WTC11 (cell line): Measurements from ENCODE around the gene TSC22D3. TPM values are rescaled to one million over a fixed set of nuclear protein-coding genes. Genes with fewer than 3 reads are reported as not detected.

Source experiments
- ATAC-seq: fragments of 200-7000 bp; cut with Tn5 transposase; 2 replicates; pipeline ENCODE4 v1.10.0; 2021; ENCODE audit warnings: mild to moderate bottlenecking, moderate library complexity
- CTCF ChIA-PET: fragments of 300-600 bp; sonication (Branson Sonifier 250); formaldehyde crosslinking; loops from one replicate; lab custom pipeline; 2021; ENCODE audit warnings: antibody characterized with exemption; lab: Charles Lee
- POLR2A ChIA-PET: fragments of 350-600 bp; sonication (Branson Sonifier 250); formaldehyde crosslinking; loops from one replicate; lab custom pipeline; 2021; ENCODE audit warnings: antibody characterized with exemption; lab: Charles Lee
- DNase-seq: peaks from one replicate; pipeline ENCODE4 v3.0.0; 2021; ENCODE audit warnings: low spot score
- H3K27ac Mint-ChIP-seq: 2 replicates; pipeline ENCODE4 v1.8.0; 2021; ENCODE audit warnings: mixed read lengths
- H3K27me3 Mint-ChIP-seq: 2 replicates; pipeline ENCODE4 v1.8.0; 2021; ENCODE audit warnings: low read depth, mild to moderate bottlenecking, moderate library complexity, mixed read lengths
- H3K36me3 Mint-ChIP-seq: 2 replicates; pipeline ENCODE4 v1.8.0; 2021; ENCODE audit warnings: mixed read lengths
- H3K4me1 Mint-ChIP-seq: 2 replicates; pipeline ENCODE4 v1.8.0; 2022; ENCODE audit warnings: mixed read lengths
- H3K4me3 Mint-ChIP-seq: 2 replicates; pipeline ENCODE4 v1.8.0; 2021; ENCODE audit warnings: mild to moderate bottlenecking, moderate library complexity, mixed read lengths
- H3K9me3 Mint-ChIP-seq: 2 replicates; pipeline ENCODE4 v1.8.0; 2021; ENCODE audit warnings: mixed read lengths
- CBFB ChIP-seq: sonication (generic); formaldehyde crosslinking; IDR thresholded peaks from 2 replicates; pipeline ENCODE4 v1.8.1; 2022; ENCODE audit warnings: mild to moderate bottlenecking, low read depth, missing genetic modification reagents
- CREM ChIP-seq: sonication (generic); formaldehyde crosslinking; IDR thresholded peaks from 2 replicates; pipeline ENCODE4 v1.8.1; 2022; ENCODE audit warnings: mild to moderate bottlenecking, missing genetic modification reagents, moderate library complexity
- CTCF ChIP-seq: fragments of 200-600 bp; IDR thresholded peaks from 2 replicates; pipeline ENCODE4 v1.8.0; 2022; ENCODE audit warnings: antibody characterized with exemption
- ETV6 ChIP-seq: sonication (generic); formaldehyde crosslinking; IDR thresholded peaks from 2 replicates; pipeline ENCODE4 v1.8.1; 2022; ENCODE audit warnings: mild to moderate bottlenecking, missing genetic modification reagents
- FOXJ3 ChIP-seq: sonication (generic); formaldehyde crosslinking; IDR thresholded peaks from 2 replicates; pipeline ENCODE4 v1.9.0; 2021; ENCODE audit warnings: missing genetic modification reagents, mild to moderate bottlenecking, borderline replicate concordance
- FOXP4 ChIP-seq: sonication (generic); formaldehyde crosslinking; IDR thresholded peaks from 2 replicates; pipeline ENCODE4 v1.8.0; 2022; ENCODE audit warnings: mild to moderate bottlenecking, missing genetic modification reagents
- GABPB1 ChIP-seq: sonication (generic); formaldehyde crosslinking; IDR thresholded peaks from 2 replicates; pipeline ENCODE4 v1.8.1; 2023; ENCODE audit warnings: mild to moderate bottlenecking, missing genetic modification reagents
- IRF1 ChIP-seq: sonication (generic); formaldehyde crosslinking; IDR thresholded peaks from 2 replicates; pipeline ENCODE4 v1.8.0; 2023; ENCODE audit warnings: missing genetic modification reagents
- IRF2 ChIP-seq: sonication (generic); formaldehyde crosslinking; IDR thresholded peaks from 2 replicates; pipeline ENCODE4 v1.8.0; 2022; ENCODE audit warnings: low read depth, missing genetic modification reagents, borderline replicate concordance
- MAX ChIP-seq: sonication (generic); formaldehyde crosslinking; IDR thresholded peaks from 2 replicates; pipeline ENCODE4 v1.8.0; 2022; ENCODE audit warnings: mild to moderate bottlenecking, missing genetic modification reagents
- MYBL2 ChIP-seq: sonication (generic); formaldehyde crosslinking; IDR thresholded peaks from 2 replicates; pipeline ENCODE4 v1.8.1; 2023; ENCODE audit warnings: mild to moderate bottlenecking, moderate library complexity, missing genetic modification reagents
- NR3C1 ChIP-seq: sonication (generic); formaldehyde crosslinking; conservative IDR thresholded peaks from 2 replicates; pipeline ENCODE4 v1.8.1; 2023; ENCODE audit warnings: low read depth, mild to moderate bottlenecking, missing genetic modification reagents
- OVOL2 ChIP-seq: fragments of 250-450 bp; sonication (Bioruptor Pico); IDR thresholded peaks from 2 replicates; pipeline ENCODE4 v1.9.0; 2021; ENCODE audit warnings: mild to moderate bottlenecking, borderline replicate concordance
- PREB ChIP-seq: sonication (generic); formaldehyde crosslinking; IDR thresholded peaks from 2 replicates; pipeline ENCODE4 v1.8.1; 2022; ENCODE audit warnings: mild to moderate bottlenecking, missing genetic modification reagents, moderate library complexity, borderline replicate concordance
- SMAD3 ChIP-seq: sonication (generic); formaldehyde crosslinking; IDR thresholded peaks from 2 replicates; pipeline ENCODE4 v1.8.0; 2022; ENCODE audit warnings: missing genetic modification reagents, mild to moderate bottlenecking, borderline replicate concordance
- SP1 ChIP-seq: sonication (generic); formaldehyde crosslinking; conservative IDR thresholded peaks from 2 replicates; pipeline ENCODE4 v1.8.1; 2022; ENCODE audit warnings: missing genetic modification reagents
- ZMAT4 ChIP-seq: fragments of 250-450 bp; sonication (Bioruptor Pico); IDR thresholded peaks from 2 replicates; pipeline ENCODE4 v1.9.0; 2021; ENCODE audit warnings: mild to moderate bottlenecking
- ZNF138 ChIP-seq: sonication (generic); formaldehyde crosslinking; conservative IDR thresholded peaks from 2 replicates; pipeline ENCODE4 v1.8.1; 2022; ENCODE audit warnings: mild to moderate bottlenecking, moderate library complexity, missing genetic modification reagents
- ZNF232 ChIP-seq: sonication (generic); formaldehyde crosslinking; IDR thresholded peaks from 2 replicates; pipeline ENCODE4 v1.8.0; 2022; ENCODE audit warnings: mild to moderate bottlenecking, missing genetic modification reagents
- ZNF512 ChIP-seq: sonication (generic); formaldehyde crosslinking; IDR thresholded peaks from 2 replicates; pipeline ENCODE4 v1.8.1; 2022; ENCODE audit warnings: missing genetic modification reagents, borderline replicate concordance
- total RNA-seq: library from RNA; stranded (reverse); gene quantifications from 3 replicates; pipeline ENCODE4 v1.2.3, GENCODE V29; 2021

The TSC22D3 gene
- total RNA-seq, 1 experiment from 2014 or later, result 15.7 TPM

GRCh38 chrX:107777536-107777832 lies 1.9 kb upstream of the TSC22D3 start, which contains the start of gene NCBP2L (continued):
- TF ChIP-seq SMAD3 (CRISPR knock-in tag) (no peak), PREB (CRISPR knock-in tag) (no peak), ZMAT4 (CRISPR knock-in tag) (no peak), SP1 (CRISPR knock-in tag) (no peak), OVOL2 (no peak), ETV6 (no peak), NR3C1 (no peak), IRF2 (CRISPR knock-in tag) (no peak), MYBL2 (no peak)

- Mint-ChIP-seq H3K4me3 (peak overlapping the region; percentile 81), H3K27ac (no peak overlapping the region), H3K36me3 (no peaks in the 10 kb centered on the region), H3K9me3 (no peaks in the 10 kb centered on the region), H3K27me3 (peaks cover 31% of the 10 kb centered on the region), H3K4me1 (peaks cover 30% of the 10 kb centered on the region)
- ChIA-PET CTCF (interaction anchor here (0.6 to 4.1 kb wide), 26 partner anchors 9 to 362 kb away, joined by 3 to 108 read pairs (median 8); partner anchors contain the start of gene PRPS1), POLR2A (interaction anchor here (0.6 to 1.7 kb wide), 7 partner anchors 25 to 149 kb away, joined by 3 to 8 read pairs (median 3); partner anchors contain the start of gene PRPS1)
- TF ChIP-seq FOXJ3 (CRISPR knock-in tag) (no peak), ZNF232 (CRISPR knock-in tag) (no peak), IRF1 (CRISPR knock-in tag) (no peak), ZNF138 (CRISPR knock-in tag) (no peak), ZNF512 (CRISPR knock-in tag) (peak; percentile 80; the same call in 1 of the 2 replicates), CTCF (peak; percentile 35; the same call in 1 of the 2 replicates)
- ATAC-seq (peak; percentile 72), DNase-seq (peak; percentile 67)
Measured at GRCh38 chrX:107776649-107777535, 1.3 kb upstream of the TSC22D3 start.

- H3K4me1 Mint-ChIP-seq, result peaks cover 34% of the 10 kb centered on the region
- H3K4me3 Mint-ChIP-seq, result peak overlapping the region; percentile 55
- DNase-seq, result no peak
- no peaks in the 10 kb centered on the region for H3K36me3 Mint-ChIP-seq
- peak; percentile 9 for ATAC-seq
- peaks cover 31% of the 10 kb centered on the region for H3K27me3 Mint-ChIP-seq
- CTCF ChIA-PET, result interaction anchor here (0.6 to 4.1 kb wide), 26 partner anchors 9 to 881 kb away, joined by 3 to 108 read pairs (median 10); partner anchors contain the start of gene PRPS1
- H3K27ac Mint-ChIP-seq, result no peak overlapping the region
- no peaks in the 10 kb centered on the region for H3K9me3 Mint-ChIP-seq
- POLR2A ChIA-PET, result interaction anchor here (1.4 to 2.1 kb wide), 3 partner anchors 43 to 102 kb away, joined by 7 to 21 read pairs (median 8); no protein-coding TSS in a partner anchor
- TF ChIP-seq CBFB (CRISPR knock-in tag) (no peak), MAX (CRISPR knock-in tag) (peak; percentile 23; the same call in 1 of the 2 replicates), CREM (no peak), GABPB1 (CRISPR knock-in tag) (no peak), FOXP4 (CRISPR knock-in tag) (no peak)
Measured at GRCh38 chrX:107775000-107775733, 420 bp downstream of the TSC22D3 start.
